Dendritic cell treated with granulocyte-macrophage colony-stimulating factor and Interleukin-4, amounts not matched to agents 40 ng/mL and 50 ng/mL, for 4 days (primary cell): ENCODE measurements around the gene INPP5D.
A peak's percentile ranks its signal among the peaks of the same experiment; 100 is the strongest.

Experiments
- H3K27ac Mint-ChIP-seq: one replicate; pipeline ENCODE4 v1.8.0; 2022; ENCODE audit warnings: mild to moderate bottlenecking, mixed read lengths
- H3K27me3 Mint-ChIP-seq: one replicate; pipeline ENCODE4 v1.8.0; 2022; ENCODE audit warnings: mild to moderate bottlenecking, mixed read lengths
- H3K36me3 Mint-ChIP-seq: one replicate; pipeline ENCODE4 v1.8.0; 2022; ENCODE audit warnings: low read depth, mixed read lengths
- H3K4me1 Mint-ChIP-seq: one replicate; pipeline ENCODE4 v1.8.0; 2022; ENCODE audit warnings: low read depth, mixed read lengths
- H3K4me3 Mint-ChIP-seq: one replicate; pipeline ENCODE4 v1.8.0; 2022; ENCODE audit warnings: mild to moderate bottlenecking, moderate library complexity, mixed read lengths
- H3K9me3 Mint-ChIP-seq: one replicate; pipeline ENCODE4 v1.8.0; 2022; ENCODE audit warnings: mixed read lengths
- intact Hi-C: fragments of 100-400 bp; cut with micrococcal nuclease; formaldehyde crosslinking; loops from one replicate; pipeline ENCODE4 v1.15.0; 2022

The INPP5D gene

GRCh38 chr2:233081731-233082221 is 21.6 kb downstream of the INPP5D start:
- intact Hi-C loops = loop anchor here (2.0 kb wide), 1 partner anchor 21 kb away; the partner anchor contains the start of gene INPP5D
- H3K36me3 Mint-ChIP-seq = peaks cover 90% of the 10 kb centered on the region
- peaks cover 92% of the 10 kb centered on the region for H3K4me1 Mint-ChIP-seq
- H3K27me3 Mint-ChIP-seq = no peaks in the 10 kb centered on the region
- H3K4me3 Mint-ChIP-seq = peak overlapping the region; percentile 35
- H3K9me3 Mint-ChIP-seq = no peaks in the 10 kb centered on the region
- peak overlapping the region; percentile 86 for H3K27ac Mint-ChIP-seq

GRCh38 chr2:233082222-233082930 is 22.2 kb downstream of the INPP5D start:
- intact Hi-C loops = loop anchor here (2.0 kb wide), 1 partner anchor 22 kb away; the partner anchor contains the start of gene INPP5D
- Mint-ChIP-seq H3K27me3 (no peaks in the 10 kb centered on the region), H3K27ac (peak overlapping the region; percentile 86), H3K4me3 (peak overlapping the region; percentile 35), H3K9me3 (no peaks in the 10 kb centered on the region), H3K36me3 (peaks cover 94% of the 10 kb centered on the region), H3K4me1 (peaks cover 95% of the 10 kb centered on the region)

- peaks cover 90% of the 10 kb centered on the region for H3K36me3 Mint-ChIP-seq
- no peaks in the 10 kb centered on the region for H3K27me3 Mint-ChIP-seq
- H3K4me3 Mint-ChIP-seq = peak overlapping the region; percentile 48
- H3K27ac Mint-ChIP-seq = peak overlapping the region; percentile 86
- intact Hi-C loops = loop anchor here (2.0 kb wide), 1 partner anchor 22 kb away; the partner anchor contains the start of gene INPP5D
- H3K9me3 Mint-ChIP-seq = no peaks in the 10 kb centered on the region
- peaks cover 97% of the 10 kb centered on the region for H3K4me1 Mint-ChIP-seq
Measured at GRCh38 chr2:233082931-233083755, 23.0 kb downstream of the INPP5D start.

- intact Hi-C loops = loop anchor here (1.0 to 2.0 kb wide), 2 partner anchors 23 to 168 kb away; partner anchors contain the start of genes ATG16L1 and INPP5D
- H3K9me3 Mint-ChIP-seq = no peaks in the 10 kb centered on the region
- peaks cover 97% of the 10 kb centered on the region for H3K4me1 Mint-ChIP-seq
- peak overlapping the region; percentile 64 for H3K4me3 Mint-ChIP-seq
- peaks cover 90% of the 10 kb centered on the region for H3K36me3 Mint-ChIP-seq
- peak overlapping the region; percentile 86 for H3K27ac Mint-ChIP-seq
- no peaks in the 10 kb centered on the region for H3K27me3 Mint-ChIP-seq
Measured at GRCh38 chr2:233083782-233084181, 23.6 kb downstream of the INPP5D start.

- Mint-ChIP-seq H3K9me3 (no peaks in the 10 kb centered on the region), H3K4me3 (peak overlapping the region; percentile 64), H3K27ac (peak overlapping the region; percentile 86), H3K4me1 (peaks cover 96% of the 10 kb centered on the region), H3K36me3 (peaks cover 90% of the 10 kb centered on the region), H3K27me3 (no peaks in the 10 kb centered on the region)
- intact Hi-C loops = loop anchor here (1.0 kb wide), 1 partner anchor 167 kb away; the partner anchor contains the start of gene ATG16L1
Measured at GRCh38 chr2:233084488-233084887, 24.3 kb downstream of the INPP5D start.

GRCh38 chr2:233085037-233085838 is 25.1 kb downstream of the INPP5D start:
- no peaks in the 10 kb centered on the region for H3K9me3 Mint-ChIP-seq
- intact Hi-C loops = no loop called here
- H3K27ac Mint-ChIP-seq = peak overlapping the region; percentile 86
- no peaks in the 10 kb centered on the region for H3K27me3 Mint-ChIP-seq
- peaks cover 95% of the 10 kb centered on the region for H3K4me1 Mint-ChIP-seq
- peaks cover 90% of the 10 kb centered on the region for H3K36me3 Mint-ChIP-seq
- H3K4me3 Mint-ChIP-seq = peak overlapping the region; percentile 14

- peaks cover 95% of the 10 kb centered on the region for H3K4me1 Mint-ChIP-seq
- H3K9me3 Mint-ChIP-seq = no peaks in the 10 kb centered on the region
- no peak overlapping the region for H3K4me3 Mint-ChIP-seq
- intact Hi-C loops = no loop called here
- peaks cover 90% of the 10 kb centered on the region for H3K36me3 Mint-ChIP-seq
- H3K27ac Mint-ChIP-seq = peak overlapping the region; percentile 86
- H3K27me3 Mint-ChIP-seq = no peaks in the 10 kb centered on the region
Measured at GRCh38 chr2:233085839-233086150, 25.7 kb downstream of the INPP5D start.

GRCh38 chr2:233087713-233088112 is 27.6 kb downstream of the INPP5D start:
- Mint-ChIP-seq H3K4me1 (peaks cover 95% of the 10 kb centered on the region), H3K4me3 (peak overlapping the region; percentile 68), H3K27me3 (no peaks in the 10 kb centered on the region), H3K36me3 (peaks cover 84% of the 10 kb centered on the region), H3K27ac (peak overlapping the region; percentile 86), H3K9me3 (no peaks in the 10 kb centered on the region)
- intact Hi-C loops = loop anchor here (2.0 kb wide), 1 partner anchor 13 kb away; no protein-coding TSS in a partner anchor

- peaks cover 95% of the 10 kb centered on the region for H3K4me1 Mint-ChIP-seq
- no peaks in the 10 kb centered on the region for H3K9me3 Mint-ChIP-seq
- H3K27me3 Mint-ChIP-seq = no peaks in the 10 kb centered on the region
- H3K36me3 Mint-ChIP-seq = peaks cover 79% of the 10 kb centered on the region
- no peak overlapping the region for H3K4me3 Mint-ChIP-seq
- intact Hi-C loops = loop anchor here (2.0 kb wide), 1 partner anchor 14 kb away; no protein-coding TSS in a partner anchor
- H3K27ac Mint-ChIP-seq = peak overlapping the region; percentile 86
Measured at GRCh38 chr2:233088972-233089345, 28.8 kb downstream of the INPP5D start.

GRCh38 chr2:233089851-233090250 is 29.7 kb downstream of the INPP5D start:
- Mint-ChIP-seq H3K4me3 (no peak overlapping the region), H3K27ac (peak overlapping the region; percentile 79), H3K9me3 (no peaks in the 10 kb centered on the region), H3K36me3 (peaks cover 77% of the 10 kb centered on the region), H3K4me1 (peaks cover 92% of the 10 kb centered on the region), H3K27me3 (no peaks in the 10 kb centered on the region)
- intact Hi-C loops = loop anchor here (2.0 kb wide), 1 partner anchor 15 kb away; no protein-coding TSS in a partner anchor

- intact Hi-C loops = no loop called here
- Mint-ChIP-seq H3K4me1 (peaks cover 85% of the 10 kb centered on the region), H3K27ac (peak overlapping the region; percentile 79), H3K4me3 (no peak overlapping the region), H3K27me3 (no peaks in the 10 kb centered on the region), H3K36me3 (peaks cover 72% of the 10 kb centered on the region), H3K9me3 (no peaks in the 10 kb centered on the region)
Measured at GRCh38 chr2:233090879-233091278, 30.7 kb downstream of the INPP5D start.

- Mint-ChIP-seq H3K36me3 (peaks cover 70% of the 10 kb centered on the region), H3K27ac (peak overlapping the region; percentile 79), H3K27me3 (no peaks in the 10 kb centered on the region), H3K9me3 (no peaks in the 10 kb centered on the region), H3K4me1 (peaks cover 76% of the 10 kb centered on the region), H3K4me3 (no peak overlapping the region)
- intact Hi-C loops = no loop called here
Measured at GRCh38 chr2:233091595-233092375, 31.6 kb downstream of the INPP5D start.
